ENCODE measurements around the gene ARRDC5.
A peak's percentile ranks its signal among the peaks of the same experiment; 100 is the strongest.
"Not testable (repeated sequence)": the region's sequence is repeated elsewhere in the genome, so short reads cannot be mapped to it uniquely, and the experiment has no call there.

The ARRDC5 gene

DNA sequence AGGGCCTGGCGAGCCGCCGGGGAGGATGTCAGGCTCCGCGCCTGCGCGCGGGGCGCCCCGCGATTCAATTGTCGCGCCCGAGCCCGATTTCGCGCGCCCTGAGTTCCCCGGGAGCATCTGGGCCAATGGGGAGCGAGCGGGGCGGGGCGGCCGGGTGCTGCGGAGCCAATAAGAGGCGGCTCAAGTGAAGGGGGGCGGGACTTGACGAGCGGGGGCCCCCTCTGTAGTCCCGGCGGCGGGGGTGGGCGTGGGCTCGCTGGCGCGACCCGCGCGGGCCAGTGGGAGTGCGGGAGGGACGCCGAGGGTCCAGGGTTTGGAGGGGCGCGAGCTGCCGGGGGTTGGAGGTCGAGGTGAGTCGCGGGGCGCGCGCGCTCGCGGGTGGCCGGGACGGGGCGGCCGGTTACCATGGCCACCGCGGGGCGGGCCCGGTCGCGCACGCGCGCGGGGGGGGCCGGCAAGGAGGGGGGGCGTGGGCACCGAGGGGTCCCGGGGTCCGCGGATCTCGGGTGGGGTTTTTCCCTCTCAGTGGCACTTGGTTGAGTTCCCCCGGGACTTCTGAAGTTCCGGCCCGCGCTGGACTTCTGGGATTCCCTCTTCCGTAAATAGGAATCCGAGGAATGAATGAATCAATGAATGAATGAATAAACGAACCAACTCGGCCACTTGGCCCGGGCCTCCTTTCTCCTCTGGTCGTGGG, 7.3 kb upstream of the ARRDC5 start:
- peak; percentile 94 for DNase-seq

- peak; percentile 62 for DNase-seq
These were observed 6.6 kb upstream of the ARRDC5 start, which contains the start of gene UHRF1 for GRCh38 chr19:4909156-4909896. TSS of gene UHRF1 (plus strand) at chr19:4909501. CDS start at chr19:4910886, 1,385 bp downstream.

GRCh38 chr19:4908781-4909155, 6.1 kb upstream of the ARRDC5 start:
- DNase-seq = no peak

GRCh38 chr19:4908360-4908759, 5.7 kb upstream of the ARRDC5 start:
- no peak for DNase-seq

DNA sequence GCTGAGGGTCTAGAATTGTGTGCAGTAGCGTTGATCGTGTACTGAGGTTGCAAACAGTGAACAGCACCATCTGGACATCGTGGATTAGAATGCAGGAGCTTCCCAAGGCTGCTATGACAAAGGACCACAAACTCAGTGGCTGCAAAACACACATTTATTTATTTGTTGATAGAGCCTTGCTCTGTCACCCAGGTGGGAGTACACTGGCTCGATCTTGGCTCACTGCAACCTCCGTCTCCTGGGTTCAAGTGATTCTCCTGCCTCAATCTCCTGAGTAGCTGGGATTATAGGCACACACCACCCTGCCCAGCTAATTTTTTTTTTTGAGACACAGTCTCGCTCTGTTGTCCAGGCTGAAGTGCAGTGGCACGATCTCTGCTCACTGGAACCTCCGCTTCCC, 4.3 kb upstream of the ARRDC5 start:
- no peak for DNase-seq

DNA sequence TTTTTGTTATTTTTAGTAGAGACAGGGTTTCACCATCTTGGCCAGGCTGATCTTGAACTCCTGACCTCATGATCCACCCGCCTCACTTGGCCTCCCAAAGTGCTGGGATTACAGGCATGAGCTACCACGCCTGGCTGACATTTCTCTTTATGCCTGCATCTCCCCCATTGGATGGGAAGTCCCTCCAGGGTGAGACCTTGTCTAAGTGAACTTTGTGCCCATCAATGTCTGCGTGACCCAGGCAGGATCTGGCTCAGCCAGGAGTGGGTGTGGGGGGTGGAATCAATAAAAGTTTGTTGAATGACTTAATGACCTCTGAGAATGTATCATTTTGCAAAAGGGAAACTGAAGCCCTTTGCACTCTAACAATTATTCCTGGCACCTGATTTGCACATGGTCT, 1.8 kb upstream of the ARRDC5 start:
- no peak for DNase-seq

DNA sequence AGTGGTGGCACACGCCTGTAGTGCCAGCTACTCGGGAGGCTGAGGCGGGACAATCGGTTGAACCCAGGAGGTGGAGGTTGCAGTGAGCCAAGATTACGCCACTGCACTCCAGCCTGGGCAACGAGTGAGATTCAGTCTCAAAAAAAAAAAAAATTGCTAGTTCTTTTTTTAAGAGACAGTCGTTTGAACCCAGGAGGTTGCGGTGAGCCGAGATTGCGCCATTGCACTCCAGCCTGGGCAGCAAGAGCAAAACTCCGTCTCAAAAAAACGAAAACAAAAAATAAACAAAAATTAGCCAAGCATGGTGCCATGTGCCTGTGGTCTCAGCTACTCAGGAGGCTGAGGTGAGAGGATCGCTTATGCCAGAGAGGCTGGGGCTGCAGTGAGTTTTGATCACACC, 1.8 kb downstream of the ARRDC5 start:
- DNase-seq = not testable (repeated sequence)

- DNase-seq = no peak
These were observed 5.5 kb downstream of the ARRDC5 start for GRCh38 chr19:4897146-4897545.

- peak; percentile 14 for DNase-seq
These were observed 6.3 kb downstream of the ARRDC5 start for GRCh38 chr19:4896372-4896771.

DNA sequence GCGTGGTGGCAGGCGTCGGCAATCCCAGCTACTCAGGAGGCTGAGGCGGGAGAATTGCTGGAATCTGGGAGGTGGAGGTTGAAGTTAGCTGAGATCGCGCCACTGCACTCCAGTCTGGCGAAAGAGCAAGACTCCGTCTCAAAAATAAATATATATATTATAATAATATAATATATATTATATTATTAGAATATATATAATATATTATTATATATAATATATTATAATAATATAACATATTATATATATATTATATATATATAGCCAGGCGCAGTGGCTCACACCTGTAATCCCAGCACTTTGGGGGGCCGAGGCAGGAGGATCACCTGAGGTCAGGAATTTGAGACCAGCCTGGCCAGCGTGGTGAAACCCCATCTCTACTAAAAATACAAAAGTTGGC, 9.7 kb downstream of the ARRDC5 start:
- not testable (repeated sequence) for DNase-seq

DNA sequence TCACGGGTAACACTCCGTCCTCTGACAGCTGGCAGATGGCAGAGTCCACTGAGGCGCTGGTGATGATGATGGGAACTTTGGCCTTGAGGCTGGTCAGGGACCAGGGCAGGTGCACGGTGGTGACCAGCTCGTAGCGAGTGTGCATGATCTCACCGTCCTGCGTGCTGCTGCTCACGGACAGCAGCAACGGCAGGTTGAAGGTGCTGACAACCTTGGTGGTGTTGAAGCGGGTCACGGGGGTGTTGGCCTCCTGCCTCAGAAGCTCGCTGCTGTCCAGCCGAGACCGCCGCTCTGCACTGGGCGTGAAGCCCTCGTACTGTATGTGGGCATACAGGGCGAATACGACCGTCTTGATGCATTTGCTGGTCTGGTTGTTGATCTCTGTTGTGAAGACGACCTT, 11.6 kb downstream of the ARRDC5 start:
- DNase-seq = no peak

DNA sequence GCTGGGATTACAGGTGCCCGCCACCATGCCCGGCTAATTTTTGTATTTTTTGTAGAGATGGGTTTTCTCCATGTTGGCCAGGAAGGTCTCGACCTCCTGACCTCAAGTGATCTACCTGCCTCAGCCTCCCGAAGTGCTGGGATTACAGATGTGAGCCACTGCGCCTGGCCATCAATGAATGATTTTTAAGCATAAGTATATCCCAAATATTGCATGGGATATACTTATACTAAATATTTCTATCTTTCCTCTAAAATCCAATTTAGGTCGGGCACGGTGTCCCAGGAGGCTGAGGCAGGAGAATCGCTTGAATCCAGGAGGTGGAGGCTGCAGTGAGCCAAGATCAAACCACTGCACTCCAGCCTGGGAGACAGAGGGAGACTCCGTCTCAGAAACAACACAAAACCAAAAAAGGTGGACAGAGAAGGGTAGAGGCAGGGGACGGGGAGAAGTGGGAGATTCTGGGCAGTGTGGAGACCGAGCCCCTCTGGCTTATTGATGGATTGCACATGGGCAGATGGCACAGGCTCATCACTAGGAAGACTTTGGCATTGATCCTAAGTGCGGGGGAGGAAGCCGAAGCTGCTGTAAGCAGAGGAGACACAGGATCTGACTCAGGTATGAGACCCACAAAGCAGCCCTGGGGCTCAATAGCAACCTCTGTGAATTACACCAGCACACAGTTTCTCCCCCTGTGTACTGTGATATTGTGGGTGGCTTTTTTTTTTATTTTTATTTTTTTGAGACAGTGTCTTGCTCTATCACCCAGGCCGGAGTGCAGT, 13.5 kb downstream of the ARRDC5 start:
- peak; percentile 27 for DNase-seq

- not testable (repeated sequence) for DNase-seq
These were observed 14.9 kb downstream of the ARRDC5 start for GRCh38 chr19:4887803-4888202.

- not testable (repeated sequence) for DNase-seq
These were observed 17.7 kb downstream of the ARRDC5 start for GRCh38 chr19:4884993-4885392.

GRCh38 chr19:4882874-4883273, 19.8 kb downstream of the ARRDC5 start:
- not testable (repeated sequence) for DNase-seq

DNA sequence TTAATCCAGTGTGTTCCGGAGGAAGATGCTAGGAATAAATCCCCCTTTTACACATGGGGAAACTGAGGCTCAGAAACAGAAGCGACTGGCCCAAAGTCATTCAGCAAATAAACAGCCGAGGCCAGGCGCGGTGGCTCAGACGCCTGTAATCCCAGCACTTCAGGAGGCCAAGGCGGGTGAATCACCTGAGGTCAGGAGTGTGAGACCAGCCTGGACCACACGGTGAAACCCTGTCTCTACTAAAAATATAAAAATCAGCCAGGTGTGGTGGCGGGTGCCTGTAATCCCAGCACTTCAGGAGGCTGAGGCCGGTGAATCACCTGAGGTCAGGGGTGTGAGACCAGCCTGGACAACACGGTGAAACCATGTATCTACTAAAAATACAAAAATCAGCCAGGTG, 23.7 kb downstream of the ARRDC5 start:
- no peak for DNase-seq

DNA sequence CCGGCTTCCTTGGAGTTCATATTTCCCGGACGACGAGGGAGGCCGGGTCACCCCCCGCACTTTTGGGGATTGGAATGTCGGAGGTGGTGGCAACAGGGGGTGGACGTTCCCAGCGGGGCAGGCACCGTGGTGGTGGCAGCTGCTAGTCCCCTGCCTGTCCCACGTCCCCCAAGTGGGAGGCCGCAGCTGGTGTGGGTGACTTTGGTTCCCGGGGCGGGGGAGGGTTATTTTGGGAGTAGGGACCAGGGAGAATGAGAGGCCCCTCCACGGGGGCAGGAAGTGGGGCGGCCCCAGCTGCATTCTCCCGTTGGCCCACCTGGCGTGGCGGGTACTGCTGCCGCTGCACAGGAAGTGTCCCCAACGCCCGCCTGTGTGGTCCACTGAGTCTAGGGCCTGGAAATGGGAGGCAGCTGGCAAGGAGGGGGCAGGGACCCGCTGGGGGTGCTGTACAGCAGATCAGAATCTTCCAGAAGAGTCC, 24.2 kb downstream of the ARRDC5 start:
- DNase-seq = peak; percentile 20

GRCh38 chr19:4877753-4878490, 24.8 kb downstream of the ARRDC5 start:
- DNase-seq = peak; percentile 14

GRCh38 chr19:4873930-4874329, 28.8 kb downstream of the ARRDC5 start:
- DNase-seq = no peak

DNA sequence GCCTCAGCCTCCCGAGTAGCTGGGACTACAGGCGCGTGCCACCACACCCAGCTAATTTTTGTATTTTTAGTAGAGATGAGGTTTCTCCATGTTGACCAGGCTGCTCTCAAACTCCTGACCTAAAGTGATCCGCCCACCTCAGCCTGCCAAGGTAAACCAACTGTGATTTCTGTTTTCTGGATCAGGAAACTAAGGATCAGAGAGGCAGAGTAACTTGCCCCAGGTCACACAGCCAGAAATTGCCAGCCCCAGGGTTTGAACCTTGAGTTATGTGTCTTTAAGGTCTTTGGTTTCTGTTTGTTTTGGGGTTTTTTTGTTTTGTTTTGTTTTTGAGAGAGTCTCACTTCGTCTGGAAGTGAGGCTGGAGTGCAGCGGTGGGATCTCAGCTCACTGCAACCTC, 31.0 kb downstream of the ARRDC5 start:
- no peak for DNase-seq

- peak; percentile 94 for DNase-seq
These were observed 32.5 kb downstream of the ARRDC5 start for GRCh38 chr19:4870025-4870700.

- no peak for DNase-seq
These were observed 34.3 kb downstream of the ARRDC5 start for GRCh38 chr19:4868286-4868834.

All from fibroblast of skin of scalp (primary cell).